Keratinocyte (primary cell): ENCODE measurements around the gene SIGLEC9. TPM values are rescaled to one million over a fixed set of nuclear protein-coding genes. Genes with fewer than 3 reads are reported as not detected.

Experiments
- DNase-seq: peaks from one replicate; pipeline ENCODE4 v3.0.0-alpha.2; 2011; ENCODE audit warnings: low read depth, missing footprints, low spot score
- FAIRE-seq: peaks from 2 replicates; lab custom pipeline; 2011; peaks lifted over from hg19 to GRCh38; lab: Jason Lieb, UNC
- H2AFZ ChIP-seq: 2 replicates; pipeline ENCODE4 v1.6.0; 2012; ENCODE audit warnings: low read length, control low read depth, inconsistent platforms; ENCODE audit not compliant: control insufficient read depth
- H3K27ac ChIP-seq: 2 replicates; pipeline ENCODE4 v1.5.1; 2011; ENCODE audit warnings: low read length; ENCODE audit not compliant: control insufficient read depth, insufficient read depth
- H3K27me3 ChIP-seq: 3 replicates; pipeline ENCODE4 v1.6.0; 2011; ENCODE audit warnings: low read length; ENCODE audit not compliant: control insufficient read depth, insufficient read depth; ENCODE audit errors: extremely low read depth
- H3K36me3 ChIP-seq, 2 experiments: 2 replicates in 1 of 2; 3 replicates in 1 of 2; pipeline ENCODE4 v1.5.1; 2011; ENCODE audit warnings: low read length in 2 of 2, mild to moderate bottlenecking in 1 of 2; ENCODE audit not compliant: control insufficient read depth in 2 of 2, insufficient read depth in 2 of 2; ENCODE audit errors: extremely low read depth in 1 of 2
- H3K4me1 ChIP-seq: 3 replicates; pipeline ENCODE4 v1.5.1; 2011; ENCODE audit warnings: low read length; ENCODE audit not compliant: control insufficient read depth, insufficient read depth; ENCODE audit errors: extremely low read depth
- H3K4me2 ChIP-seq: 3 replicates; pipeline ENCODE4 v1.6.0; 2011; ENCODE audit warnings: low read depth, low read length; ENCODE audit not compliant: control insufficient read depth, insufficient read depth; ENCODE audit errors: extremely low read depth
- H3K4me3 ChIP-seq, 3 experiments: fragments of 200-600 bp in 1 of 3; sonication (generic) in 1 of 3; 2 replicates in 2 of 3; 3 replicates in 1 of 3; pipeline ENCODE4 v1.5.1; 2011 to 2016; ENCODE audit warnings: low read length in 3 of 3, mild to moderate bottlenecking in 3 of 3, control low read depth in 2 of 3, inconsistent platforms in 1 of 3, low read depth in 1 of 3, mixed read lengths in 1 of 3, mixed run types in 1 of 3, moderate library complexity in 1 of 3; ENCODE audit not compliant: control insufficient read depth in 2 of 3, insufficient read depth in 2 of 3; ENCODE audit errors: extremely low read depth in 1 of 3
- H3K79me2 ChIP-seq: 2 replicates; pipeline ENCODE4 v1.6.0; 2012; ENCODE audit warnings: low read length; ENCODE audit not compliant: control insufficient read depth, insufficient read depth
- H3K9ac ChIP-seq: 3 replicates; pipeline ENCODE4 v1.6.0; 2011; ENCODE audit warnings: low read length; ENCODE audit not compliant: control insufficient read depth, insufficient read depth; ENCODE audit errors: extremely low read depth
- H3K9me1 ChIP-seq: 3 replicates; pipeline ENCODE4 v1.6.0; 2011; ENCODE audit warnings: low read length; ENCODE audit not compliant: control insufficient read depth, insufficient read depth; ENCODE audit errors: extremely low read depth
- H3K9me3 ChIP-seq: 2 replicates; pipeline ENCODE4 v1.5.1; 2012; ENCODE audit warnings: low read depth, low read length; ENCODE audit not compliant: control insufficient read depth
- H4K20me1 ChIP-seq: 3 replicates; pipeline ENCODE4 v1.6.0; 2011; ENCODE audit warnings: low read length; ENCODE audit not compliant: control insufficient read depth, insufficient read depth; ENCODE audit errors: extremely low read depth
- EZH2 ChIP-seq: IDR thresholded peaks from one replicate; pipeline ENCODE4 v1.6.1; 2012; ENCODE audit warnings: inconsistent platforms, mild to moderate bottlenecking, low read length, moderate library complexity
- dilution Hi-C: fragments of 300-500 bp; cut with MboI; formaldehyde crosslinking; loops from one replicate; pipeline ENCODE4 v1.7.0; 2020; ENCODE audit warnings: low sequenced_read_pairs; ENCODE audit not compliant: extremely low pct_ligation_motif_present
- polyA plus RNA-seq, 5 experiments: library from polyadenylated mRNA; depleted of rRNA in 3 of 5; stranded (reverse) in 3 of 5; stranded (forward) in 1 of 5; unstranded in 1 of 5; fragments of >200 nt; gene quantifications; 1 replicate in 1 of 5; 2 replicates in 3 of 5; 3 replicates in 1 of 5; pipeline versions ENCODE4 v1.2.1 to v1.2.3, GENCODE V29; 2011 to 2012; ENCODE audit warnings: missing spikeins in 2 of 5, low read depth in 1 of 5, low replicate concordance in 1 of 5
- TF ChIP-seq, protein P1 (sequence below), 3 experiments: IDR thresholded peaks in 1 of 3; conservative IDR thresholded peaks in 1 of 3; optimal IDR thresholded peaks in 1 of 3; 2 replicates in 2 of 3; 3 replicates in 1 of 3; pipeline versions ENCODE3 to v1.5.1; 2011; ENCODE audit warnings: low read length in 3 of 3, mild to moderate bottlenecking in 3 of 3, moderate library complexity in 2 of 3, control low read depth in 1 of 3, inconsistent platforms in 1 of 3; ENCODE audit not compliant: insufficient read depth in 2 of 3; ENCODE audit errors: extremely low read depth in 1 of 3

Gene SIGLEC9
- polyA plus RNA-seq, 1 donor (not counting 4 experiments of a cell fraction or from before 2014, with no cell fraction given) = not detected

DNA sequence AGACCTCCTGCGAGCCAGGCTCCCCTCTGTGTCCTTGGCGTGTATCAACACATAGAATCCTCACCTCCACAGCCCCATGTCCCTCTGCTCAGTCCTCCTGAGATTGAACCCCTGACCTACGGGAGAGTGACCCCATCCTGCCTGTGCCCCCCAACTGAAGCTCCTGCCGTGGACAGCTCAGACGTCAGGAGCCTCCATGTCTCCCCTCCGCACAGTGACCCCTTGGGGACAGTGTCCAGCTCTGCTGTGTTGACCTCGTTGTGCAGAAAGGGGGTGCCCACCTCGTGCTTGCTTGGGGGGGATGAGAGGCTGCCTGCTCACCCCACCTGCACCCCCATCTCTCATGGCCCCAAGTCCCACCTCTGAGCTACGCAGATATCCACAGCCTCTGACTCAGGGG is 490 bp upstream of the SIGLEC9 start:
- no peak for TF ChIP-seq EZH2
- TF ChIP-seq, protein P1, sequence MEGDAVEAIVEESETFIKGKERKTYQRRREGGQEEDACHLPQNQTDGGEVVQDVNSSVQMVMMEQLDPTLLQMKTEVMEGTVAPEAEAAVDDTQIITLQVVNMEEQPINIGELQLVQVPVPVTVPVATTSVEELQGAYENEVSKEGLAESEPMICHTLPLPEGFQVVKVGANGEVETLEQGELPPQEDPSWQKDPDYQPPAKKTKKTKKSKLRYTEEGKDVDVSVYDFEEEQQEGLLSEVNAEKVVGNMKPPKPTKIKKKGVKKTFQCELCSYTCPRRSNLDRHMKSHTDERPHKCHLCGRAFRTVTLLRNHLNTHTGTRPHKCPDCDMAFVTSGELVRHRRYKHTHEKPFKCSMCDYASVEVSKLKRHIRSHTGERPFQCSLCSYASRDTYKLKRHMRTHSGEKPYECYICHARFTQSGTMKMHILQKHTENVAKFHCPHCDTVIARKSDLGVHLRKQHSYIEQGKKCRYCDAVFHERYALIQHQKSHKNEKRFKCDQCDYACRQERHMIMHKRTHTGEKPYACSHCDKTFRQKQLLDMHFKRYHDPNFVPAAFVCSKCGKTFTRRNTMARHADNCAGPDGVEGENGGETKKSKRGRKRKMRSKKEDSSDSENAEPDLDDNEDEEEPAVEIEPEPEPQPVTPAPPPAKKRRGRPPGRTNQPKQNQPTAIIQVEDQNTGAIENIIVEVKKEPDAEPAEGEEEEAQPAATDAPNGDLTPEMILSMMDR (optimal IDR thresholded peaks at IDR 0.05 in 1 of 3, IDR thresholded peaks at IDR 0.05 in 1 of 3, conservative IDR thresholded peaks at IDR 0.05 in 1 of 3; ENCODE audit: extremely low read depth in 1 of 3, insufficient read depth in 2 of 3, low read length in 3 of 3) = no peak
- no peak overlapping the region for H2AFZ ChIP-seq
- H3K4me1 ChIP-seq = no peaks in the 10 kb centered on the region
- no peak overlapping the region for H3K4me3 ChIP-seq
- no peaks in the 10 kb centered on the region for H3K79me2 ChIP-seq
- H4K20me1 ChIP-seq = no peaks in the 10 kb centered on the region
- dilution Hi-C loops = no loop called here
- no peaks in the 10 kb centered on the region for H3K36me3 ChIP-seq
- no peak overlapping the region for H3K27ac ChIP-seq
- H3K9me1 ChIP-seq = no peaks in the 10 kb centered on the region
- no peak overlapping the region for H3K9ac ChIP-seq
- no peak for DNase-seq
- H3K27me3 ChIP-seq = no peaks in the 10 kb centered on the region
- no peak overlapping the region for H3K4me2 ChIP-seq
- no peak for FAIRE-seq
- no peaks in the 10 kb centered on the region for H3K9me3 ChIP-seq

DNA sequence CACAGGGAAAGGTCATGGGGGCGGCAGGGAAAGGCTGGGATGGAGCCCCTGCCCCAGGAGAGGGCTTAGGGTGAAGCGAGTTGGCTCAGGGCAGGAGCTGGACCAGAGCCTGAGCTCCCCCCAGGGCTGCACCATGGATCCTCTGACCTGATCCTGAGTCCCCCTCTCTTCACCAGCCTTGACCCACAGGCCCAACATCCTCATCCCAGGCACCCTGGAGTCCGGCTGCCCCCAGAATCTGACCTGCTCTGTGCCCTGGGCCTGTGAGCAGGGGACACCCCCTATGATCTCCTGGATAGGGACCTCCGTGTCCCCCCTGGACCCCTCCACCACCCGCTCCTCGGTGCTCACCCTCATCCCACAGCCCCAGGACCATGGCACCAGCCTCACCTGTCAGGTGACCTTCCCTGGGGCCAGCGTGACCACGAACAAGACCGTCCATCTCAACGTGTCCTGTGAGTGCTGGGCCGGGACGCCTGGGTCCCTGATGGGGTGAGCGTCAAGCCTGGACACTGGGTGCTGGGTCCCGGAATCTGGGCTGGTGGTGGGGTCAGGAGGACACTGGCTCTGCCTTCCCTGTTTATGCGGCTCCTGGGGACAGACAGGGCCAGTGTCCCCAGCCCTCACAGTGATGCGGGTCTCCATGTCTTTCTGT is 842 bp downstream of the SIGLEC9 start:
- Histone ChIP-seq H3K9ac (no peak overlapping the region), H3K27ac (no peak overlapping the region), H3K4me3 (no peak overlapping the region), H3K9me3 (no peaks in the 10 kb centered on the region), H3K4me2 (no peak overlapping the region), H3K79me2 (no peaks in the 10 kb centered on the region), H3K4me1 (no peaks in the 10 kb centered on the region), H4K20me1 (no peaks in the 10 kb centered on the region), H2AFZ (no peak overlapping the region), H3K27me3 (no peaks in the 10 kb centered on the region), H3K9me1 (no peaks in the 10 kb centered on the region), H3K36me3 (no peaks in the 10 kb centered on the region)
- DNase-seq = no peak
- TF ChIP-seq EZH2 = no peak
- TF ChIP-seq, protein P1 (optimal IDR thresholded peaks at IDR 0.05 in 1 of 3, IDR thresholded peaks at IDR 0.05 in 1 of 3, conservative IDR thresholded peaks at IDR 0.05 in 1 of 3; ENCODE audit: extremely low read depth in 1 of 3, insufficient read depth in 2 of 3, low read length in 3 of 3) = no peak
- dilution Hi-C loops = no loop called here
- no peak for FAIRE-seq
